Activated CD8-positive, alpha-beta T cell treated with anti-CD3 and anti-CD28 coated beads for 36 hours (primary cell): ENCODE data around the gene UROC1. TPM values are rescaled to one million over a fixed set of nuclear protein-coding genes. Genes with fewer than 3 reads are reported as not detected.

Experiments used
- ATAC-seq: fragments of 200-7000 bp; cut with Tn5 transposase; one replicate; pipeline ENCODE4 v1.10.0; 2021; ENCODE audit warnings: mild to moderate bottlenecking, moderate library complexity
- CTCF ChIA-PET: fragments of 350-600 bp; sonication (Branson Sonifier 250); formaldehyde crosslinking; loops from one replicate; lab custom pipeline; 2021; ENCODE audit warnings: antibody characterized with exemption; lab: Charles Lee
- POLR2A ChIA-PET: fragments of 350-600 bp; sonication (Branson Sonifier 250); formaldehyde crosslinking; loops from one replicate; lab custom pipeline; 2021; ENCODE audit warnings: antibody characterized with exemption; lab: Charles Lee
- DNase-seq: peaks from one replicate; pipeline ENCODE4 v3.0.0-alpha.2; 2020
- H3K27ac Mint-ChIP-seq: one replicate; pipeline ENCODE4 v1.8.0; 2021; ENCODE audit warnings: mild to moderate bottlenecking, mixed read lengths
- H3K27me3 Mint-ChIP-seq: one replicate; pipeline ENCODE4 v1.8.0; 2021; ENCODE audit warnings: mixed read lengths
- H3K36me3 Mint-ChIP-seq: one replicate; pipeline ENCODE4 v1.8.0; 2021; ENCODE audit warnings: low read depth, mixed read lengths
- H3K4me1 Mint-ChIP-seq: one replicate; pipeline ENCODE4 v1.8.0; 2021; ENCODE audit warnings: low read depth, mixed read lengths
- H3K4me3 Mint-ChIP-seq: one replicate; pipeline ENCODE4 v1.8.0; 2021; ENCODE audit warnings: mild to moderate bottlenecking, moderate library complexity, mixed read lengths
- H3K9me3 Mint-ChIP-seq: one replicate; pipeline ENCODE4 v1.8.0; 2021; ENCODE audit warnings: mixed read lengths
- CTCF ChIP-seq: fragments of 200-600 bp; IDR thresholded peaks from one replicate; pipeline ENCODE4 v1.8.0; 2022; ENCODE audit warnings: antibody characterized with exemption, mild to moderate bottlenecking
- intact Hi-C: fragments of 100-400 bp; cut with micrococcal nuclease; formaldehyde crosslinking; loops from one replicate; pipeline ENCODE4 v1.10.0; 2022
- total RNA-seq, 2 experiments: library from RNA; stranded (reverse); gene quantifications; one replicate each; pipeline ENCODE4 v1.2.3, GENCODE V29; 2021

UROC1 gene
- total RNA-seq, 2 experiments from 2014 or later = not detected

DNA sequence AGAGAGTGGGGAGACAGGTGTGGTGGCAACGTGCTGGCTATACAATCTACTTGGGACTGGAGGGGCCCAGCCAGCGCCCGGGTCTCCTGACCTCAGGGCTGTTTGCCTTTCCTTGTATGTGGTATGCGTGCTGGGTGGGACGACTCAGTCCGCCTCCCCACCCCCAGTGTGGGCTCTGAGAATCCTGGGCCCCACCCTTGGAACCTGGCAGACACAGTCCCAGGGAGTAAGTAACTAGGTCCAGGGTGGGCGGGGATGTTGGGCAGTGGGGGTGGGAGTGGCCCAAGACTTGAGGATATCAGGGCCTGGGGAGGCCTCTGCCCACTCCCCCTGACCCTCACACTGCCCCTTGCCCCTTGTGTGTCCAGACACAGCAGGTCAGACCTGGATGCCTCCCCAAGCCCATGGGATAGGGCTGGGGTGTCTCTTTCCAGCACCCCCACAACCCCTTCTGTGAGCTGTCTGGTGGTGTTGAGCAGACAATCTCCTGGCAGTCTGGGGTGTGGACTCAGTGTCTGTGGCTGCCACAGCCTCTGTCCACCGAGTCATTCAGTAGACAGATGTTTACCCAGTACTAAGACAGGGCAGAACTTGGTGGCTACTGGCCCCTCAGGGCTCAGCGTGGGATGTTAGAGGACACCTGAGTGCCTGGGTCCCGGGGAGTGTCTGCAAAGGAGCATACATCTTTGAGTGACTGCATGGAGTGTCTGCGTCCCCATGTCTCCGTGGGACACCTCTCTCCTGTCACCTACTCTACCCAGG is 7.7 kb upstream of the UROC1 start:
- ChIA-PET CTCF (no interaction called here), POLR2A (no interaction called here)
- DNase-seq = no peak
- Mint-ChIP-seq H3K4me1 (no peaks in the 10 kb centered on the region), H3K4me3 (no peak overlapping the region), H3K27me3 (peaks cover 11% of the 10 kb centered on the region), H3K36me3 (no peaks in the 10 kb centered on the region), H3K9me3 (no peaks in the 10 kb centered on the region), H3K27ac (no peak overlapping the region)
- no peak for TF ChIP-seq CTCF
- intact Hi-C loops = no loop called here
- ATAC-seq = no peak

- ATAC-seq (peak; percentile 34), DNase-seq (peak; percentile 18)
- Mint-ChIP-seq H3K4me1 (no peaks in the 10 kb centered on the region), H3K4me3 (peak overlapping the region; percentile 3), H3K27me3 (peaks cover 11% of the 10 kb centered on the region), H3K27ac (no peak overlapping the region), H3K9me3 (no peaks in the 10 kb centered on the region), H3K36me3 (no peaks in the 10 kb centered on the region)
- ChIA-PET CTCF (no interaction called here), POLR2A (no interaction called here)
- TF ChIP-seq CTCF = no peak
- intact Hi-C loops = no loop called here
Measured at GRCh38 chr3:126524429-126524988, 6.9 kb upstream of the UROC1 start.

DNA sequence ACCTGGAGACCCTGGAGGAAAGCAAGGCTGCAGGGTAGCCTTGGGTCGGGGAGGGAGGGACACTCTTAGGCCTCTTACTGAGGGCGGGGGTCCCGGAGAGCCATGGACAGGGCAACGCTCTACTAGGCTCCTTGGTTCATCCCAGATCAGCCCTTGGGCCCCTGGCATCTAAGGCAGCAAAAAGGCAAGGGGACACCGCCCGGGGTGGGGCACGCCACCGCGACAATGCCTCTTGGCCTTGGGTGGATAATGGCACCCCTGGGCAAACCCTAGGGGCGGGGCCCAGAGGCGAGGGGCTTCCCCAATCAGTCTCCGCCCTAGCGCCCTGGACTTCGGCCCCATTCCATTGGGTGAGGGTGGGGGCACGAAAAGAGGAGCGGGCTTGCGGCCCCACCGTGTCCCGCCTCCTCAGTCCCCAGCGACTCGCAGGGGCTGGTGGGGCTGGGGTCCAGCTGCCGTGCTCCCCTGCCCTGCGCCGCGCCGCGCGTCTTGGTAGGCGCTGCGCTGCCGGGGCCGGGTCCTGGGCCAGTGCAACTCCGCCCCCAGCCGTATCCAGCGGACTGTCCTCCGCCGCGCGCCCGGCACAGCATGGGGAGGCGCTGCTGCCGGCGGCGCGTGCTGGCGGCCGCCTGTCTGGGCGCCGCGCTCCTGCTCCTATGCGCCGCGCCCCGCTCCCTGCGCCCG is 6.3 kb upstream of the UROC1 start, which contains the start of gene CHST13:
Gene CHST13, plus strand, starts transcription at position 411 of the 684 bp plus-strand sequence. Its CDS starts 178 bp downstream, at position 589.
- no peaks in the 10 kb centered on the region for H3K9me3 Mint-ChIP-seq
- peak; percentile 7 for DNase-seq
- POLR2A ChIA-PET = no interaction called here
- peak within 1 kb of the TSS; percentile 3 for H3K4me3 Mint-ChIP-seq
- H3K4me1 Mint-ChIP-seq = no peaks in the 10 kb centered on the region
- ATAC-seq = peak; percentile 60
- intact Hi-C loops = no loop called here
- H3K27ac Mint-ChIP-seq = no peak within 1 kb of the TSS
- H3K27me3 Mint-ChIP-seq = peaks cover 11% of the 10 kb centered on the region
- CTCF ChIA-PET = interaction anchor here (0.9 to 2.4 kb wide), 6 partner anchors 12 to 932 kb away, joined by 3 to 19 read pairs (median 5); no protein-coding TSS in a partner anchor
- no peaks in the 10 kb centered on the region for H3K36me3 Mint-ChIP-seq
- TF ChIP-seq CTCF = no peak

DNA sequence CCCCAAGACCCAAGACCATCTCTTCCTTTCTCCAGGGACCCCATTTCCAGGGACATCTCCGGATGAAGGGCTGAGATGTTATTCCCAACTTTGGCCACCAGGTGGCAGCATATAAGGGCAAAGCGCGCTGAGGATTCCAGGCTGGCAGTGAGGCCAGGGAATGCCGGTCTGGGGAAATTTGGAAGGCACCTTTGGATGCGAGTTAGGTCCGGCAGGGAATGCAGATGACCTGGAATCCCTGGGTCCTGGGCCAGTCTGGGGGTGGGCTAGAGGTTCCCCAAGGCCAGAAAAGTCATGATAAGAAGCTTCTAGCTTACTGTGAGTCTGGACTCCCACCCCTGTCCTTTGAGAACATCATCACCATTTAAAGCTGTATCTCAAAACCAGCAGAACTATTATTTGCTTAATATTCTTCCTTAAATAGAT is 4.8 kb upstream of the UROC1 start:
- ChIA-PET CTCF (interaction anchor here (0.6 to 2.4 kb wide), 27 partner anchors 8 to 1025 kb away, joined by 3 to 19 read pairs (median 4); partner anchors contain the start of genes C3orf22 and PLXNA1), POLR2A (no interaction called here)
- Mint-ChIP-seq H3K4me3 (no peak overlapping the region), H3K27ac (no peak overlapping the region), H3K9me3 (no peaks in the 10 kb centered on the region), H3K36me3 (no peaks in the 10 kb centered on the region), H3K27me3 (peaks cover 11% of the 10 kb centered on the region), H3K4me1 (no peaks in the 10 kb centered on the region)
- peak; percentile 94 for TF ChIP-seq CTCF
- peak; percentile 47 for DNase-seq
- intact Hi-C loops = no loop called here
- ATAC-seq = peak; percentile 35
